Measurements from ENCODE around the gene PPFIA2. TPM values are rescaled to one million over a fixed set of nuclear protein-coding genes. Genes with fewer than 3 reads are reported as not detected.

PPFIA2 gene
- total RNA-seq, 4 donors from 2014 or later, result 5.4 to 19.5 (median 18.5) TPM; not detected in 1

DNA sequence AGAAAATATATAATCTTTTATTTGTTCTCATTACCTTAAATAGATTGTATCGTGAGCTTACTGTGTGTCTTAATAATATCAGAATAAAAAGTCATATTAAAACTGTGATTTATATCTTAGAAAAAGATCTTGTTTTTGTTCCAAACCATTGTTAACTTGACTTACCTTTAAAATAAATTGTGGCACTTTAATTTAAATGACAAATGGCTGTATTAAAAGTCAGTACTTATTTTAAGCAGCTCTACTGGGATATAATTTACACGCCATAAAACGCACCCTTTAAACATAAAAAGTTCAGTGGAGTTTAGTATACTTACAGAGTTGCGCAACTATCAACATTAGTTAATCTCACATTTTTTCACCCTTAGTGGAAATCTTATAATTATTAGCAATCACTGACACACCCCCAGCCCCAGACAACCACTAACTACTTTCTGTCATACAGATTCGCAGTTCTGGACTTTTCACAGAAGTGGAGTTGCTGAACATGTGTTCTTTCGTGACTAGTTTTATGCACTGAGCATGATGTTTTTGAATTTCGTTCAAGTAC is 369.5 kb downstream of the PPFIA2 start:
- H3K9me3 ChIP-seq, result no peaks in the 10 kb centered on the region
- TF ChIP-seq POLR2A (IDR thresholded peaks at IDR 0.05), result no peak
- TF ChIP-seq, protein P1, sequence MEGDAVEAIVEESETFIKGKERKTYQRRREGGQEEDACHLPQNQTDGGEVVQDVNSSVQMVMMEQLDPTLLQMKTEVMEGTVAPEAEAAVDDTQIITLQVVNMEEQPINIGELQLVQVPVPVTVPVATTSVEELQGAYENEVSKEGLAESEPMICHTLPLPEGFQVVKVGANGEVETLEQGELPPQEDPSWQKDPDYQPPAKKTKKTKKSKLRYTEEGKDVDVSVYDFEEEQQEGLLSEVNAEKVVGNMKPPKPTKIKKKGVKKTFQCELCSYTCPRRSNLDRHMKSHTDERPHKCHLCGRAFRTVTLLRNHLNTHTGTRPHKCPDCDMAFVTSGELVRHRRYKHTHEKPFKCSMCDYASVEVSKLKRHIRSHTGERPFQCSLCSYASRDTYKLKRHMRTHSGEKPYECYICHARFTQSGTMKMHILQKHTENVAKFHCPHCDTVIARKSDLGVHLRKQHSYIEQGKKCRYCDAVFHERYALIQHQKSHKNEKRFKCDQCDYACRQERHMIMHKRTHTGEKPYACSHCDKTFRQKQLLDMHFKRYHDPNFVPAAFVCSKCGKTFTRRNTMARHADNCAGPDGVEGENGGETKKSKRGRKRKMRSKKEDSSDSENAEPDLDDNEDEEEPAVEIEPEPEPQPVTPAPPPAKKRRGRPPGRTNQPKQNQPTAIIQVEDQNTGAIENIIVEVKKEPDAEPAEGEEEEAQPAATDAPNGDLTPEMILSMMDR (IDR thresholded peaks at IDR 0.05), result no peak
- no peak overlapping the region for H3K4me3 ChIP-seq
- no peaks in the 10 kb centered on the region for H3K27me3 ChIP-seq
- no peaks in the 10 kb centered on the region for H3K36me3 ChIP-seq
- intact Hi-C loops (cut with DNase I; ENCODE audit: low total_unique reads), result no loop called here
- DNase-seq, result no peak
- no peaks in the 10 kb centered on the region for H3K4me1 ChIP-seq
- no peak overlapping the region for H3K27ac ChIP-seq

DNA sequence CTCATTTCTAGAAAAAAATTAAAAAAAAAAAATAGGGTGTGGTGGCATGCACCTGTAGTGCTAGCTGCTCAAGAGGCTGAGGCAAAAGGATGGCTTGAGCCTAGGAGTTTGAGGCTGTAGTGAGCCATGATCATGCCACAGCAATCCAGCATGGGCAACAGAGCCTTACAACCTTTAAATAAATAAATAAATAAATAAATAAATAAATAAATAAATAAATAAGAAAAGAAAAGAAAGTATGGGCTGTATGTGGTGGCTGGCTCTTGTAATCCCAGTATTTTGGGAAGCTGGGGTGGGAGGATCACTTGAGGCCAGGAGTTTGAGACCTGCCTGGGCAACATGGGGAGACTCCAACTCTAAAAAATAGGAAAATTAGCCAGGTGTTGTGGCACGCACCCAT is 373.0 kb downstream of the PPFIA2 start:
- no peaks in the 10 kb centered on the region for H3K9me3 ChIP-seq
- DNase-seq, result no peak
- no peak overlapping the region for H3K4me3 ChIP-seq
- H3K36me3 ChIP-seq, result no peaks in the 10 kb centered on the region
- TF ChIP-seq, protein P1 (IDR thresholded peaks at IDR 0.05), result no peak
- TF ChIP-seq POLR2A (IDR thresholded peaks at IDR 0.05), result no peak
- intact Hi-C loops (cut with DNase I; ENCODE audit: low total_unique reads), result no loop called here
- H3K27me3 ChIP-seq, result no peaks in the 10 kb centered on the region
- H3K4me1 ChIP-seq, result no peaks in the 10 kb centered on the region
- no peak overlapping the region for H3K27ac ChIP-seq

DNA sequence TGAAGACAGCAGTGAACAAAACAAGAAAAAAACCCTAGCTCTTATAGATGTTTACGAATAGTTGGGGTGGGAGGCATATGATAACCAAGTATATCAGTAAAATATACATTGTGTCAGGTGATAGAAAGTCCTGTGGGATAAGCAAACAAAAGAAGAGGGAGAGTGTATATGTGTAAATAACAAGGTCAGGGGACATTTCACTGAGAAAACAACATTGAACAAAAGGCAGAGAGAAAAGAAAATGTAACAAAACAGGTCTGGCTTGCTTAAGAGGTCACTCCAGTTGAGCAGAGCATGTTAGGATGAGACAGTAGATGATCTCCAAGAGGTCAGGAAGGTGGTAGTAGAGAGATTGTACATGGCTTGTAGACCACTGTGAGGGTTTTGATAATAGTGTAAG is 377.2 kb downstream of the PPFIA2 start:
- TF ChIP-seq, protein P1 (IDR thresholded peaks at IDR 0.05), result no peak
- TF ChIP-seq POLR2A (IDR thresholded peaks at IDR 0.05), result no peak
- Histone ChIP-seq H3K36me3 (no peaks in the 10 kb centered on the region), H3K27me3 (no peaks in the 10 kb centered on the region), H3K4me3 (no peak overlapping the region), H3K4me1 (no peaks in the 10 kb centered on the region), H3K27ac (no peak overlapping the region), H3K9me3 (no peaks in the 10 kb centered on the region)
- intact Hi-C loops (cut with DNase I; ENCODE audit: low total_unique reads), result no loop called here
- no peak for DNase-seq

DNA sequence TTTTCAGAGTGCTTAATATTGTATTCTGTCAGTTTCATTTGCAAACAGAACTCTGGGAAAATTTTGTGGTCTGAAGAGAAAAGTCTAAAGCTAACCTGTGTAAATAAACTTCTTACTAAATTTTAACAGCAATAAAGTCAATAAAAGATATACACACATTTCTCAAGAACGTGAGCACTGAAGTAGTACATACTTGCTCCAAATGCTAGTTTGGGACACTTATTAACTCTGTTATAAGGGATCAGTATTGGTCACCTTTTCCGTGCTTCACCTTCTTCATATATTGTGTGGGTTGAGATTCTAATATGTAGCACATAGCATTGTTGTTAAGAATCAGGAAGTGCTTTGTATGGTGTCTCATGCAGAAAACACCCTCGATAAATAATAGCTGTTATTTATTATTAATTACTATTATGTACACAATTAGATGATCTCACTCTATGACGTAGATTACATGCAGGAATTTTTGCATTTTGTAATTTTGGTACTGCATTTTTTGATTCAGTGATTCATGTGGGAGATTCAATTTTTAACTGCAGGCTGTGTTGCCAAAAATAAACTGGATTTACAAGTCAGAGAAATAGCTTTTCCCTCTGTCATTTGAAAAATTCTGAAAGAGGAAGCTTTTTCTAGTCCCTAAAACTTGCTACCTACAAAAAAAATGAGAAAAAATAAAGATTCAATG is 380.4 kb downstream of the PPFIA2 start:
- H3K4me3 ChIP-seq, result no peak overlapping the region
- no peak overlapping the region for H3K27ac ChIP-seq
- no peaks in the 10 kb centered on the region for H3K9me3 ChIP-seq
- H3K36me3 ChIP-seq, result no peaks in the 10 kb centered on the region
- H3K4me1 ChIP-seq, result no peaks in the 10 kb centered on the region
- no peaks in the 10 kb centered on the region for H3K27me3 ChIP-seq
- no peak for DNase-seq
- TF ChIP-seq, protein P1 (IDR thresholded peaks at IDR 0.05), result no peak
- TF ChIP-seq POLR2A (IDR thresholded peaks at IDR 0.05), result no peak
- intact Hi-C loops (cut with DNase I; ENCODE audit: low total_unique reads), result no loop called here

DNA sequence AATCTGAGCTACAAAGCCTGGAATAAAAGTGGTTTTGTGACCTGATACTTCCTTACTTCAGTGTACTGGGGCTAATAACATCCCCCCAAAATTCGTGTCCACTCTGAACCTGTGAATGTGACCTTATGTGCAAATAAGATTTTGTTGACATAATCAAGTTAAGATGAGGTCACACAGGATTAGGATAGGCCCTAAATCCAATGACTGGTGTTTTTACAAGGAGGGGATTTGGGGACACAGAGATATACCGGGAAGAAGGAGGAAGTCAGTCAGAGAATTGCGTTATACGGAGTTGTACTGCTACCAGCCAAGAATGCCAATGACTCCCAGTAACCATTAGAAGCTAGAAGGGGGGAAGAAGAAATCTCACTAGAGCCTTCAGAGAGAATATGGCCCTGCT is 381.4 kb downstream of the PPFIA2 start:
- intact Hi-C loops (cut with DNase I; ENCODE audit: low total_unique reads), result no loop called here
- H3K4me1 ChIP-seq, result no peaks in the 10 kb centered on the region
- no peak for TF ChIP-seq POLR2A (IDR thresholded peaks at IDR 0.05)
- TF ChIP-seq, protein P1 (IDR thresholded peaks at IDR 0.05), result no peak
- H3K36me3 ChIP-seq, result no peaks in the 10 kb centered on the region
- DNase-seq, result no peak
- H3K4me3 ChIP-seq, result no peak overlapping the region
- H3K27ac ChIP-seq, result no peak overlapping the region
- H3K9me3 ChIP-seq, result no peaks in the 10 kb centered on the region
- no peaks in the 10 kb centered on the region for H3K27me3 ChIP-seq
